Right lobe of liver (tissue), 4 donors: Measurements from ENCODE around the gene INSRR.

Experiments
- CTCF ChIP-seq, 4 donors: fragments of 200-600 bp in 3 of 4; fragments of 450-650 bp in 1 of 4; IDR thresholded peaks; one replicate each; pipeline versions ENCODE4 v1.5.1 to v1.8.0; 2016 to 2022; ENCODE audit warnings: antibody characterized with exemption in 4 of 4, mild to moderate bottlenecking in 2 of 4
- POLR2A ChIP-seq: fragments of 450-650 bp; IDR thresholded peaks from one replicate; pipeline ENCODE4 v1.6.1; 2017; ENCODE audit warnings: antibody characterized with exemption, mild to moderate bottlenecking
- donor health status: DM: no; HTN: no; CAD: no.
- donor health status: DM: no; HTN: no; CAD: no.
- donor health status: DM: no; HTN: yes; CAD: no.

- TF ChIP-seq CTCF (IDR thresholded peaks at IDR 0.05) = no peak
- no peak for TF ChIP-seq POLR2A
Measured at GRCh38 chr1:156845953-156846545, 12.9 kb downstream of the INSRR start.
